ENCODE measurements around the gene REG3A. TPM values are rescaled to one million over a fixed set of nuclear protein-coding genes. Genes with fewer than 3 reads are reported as not detected.

REG3A gene
- total and polyA plus RNA-seq, 2 of the 8 experiments (the other 6 are each of a cell fraction or from before 2014, with no cell fraction given), result not detected

DNA sequence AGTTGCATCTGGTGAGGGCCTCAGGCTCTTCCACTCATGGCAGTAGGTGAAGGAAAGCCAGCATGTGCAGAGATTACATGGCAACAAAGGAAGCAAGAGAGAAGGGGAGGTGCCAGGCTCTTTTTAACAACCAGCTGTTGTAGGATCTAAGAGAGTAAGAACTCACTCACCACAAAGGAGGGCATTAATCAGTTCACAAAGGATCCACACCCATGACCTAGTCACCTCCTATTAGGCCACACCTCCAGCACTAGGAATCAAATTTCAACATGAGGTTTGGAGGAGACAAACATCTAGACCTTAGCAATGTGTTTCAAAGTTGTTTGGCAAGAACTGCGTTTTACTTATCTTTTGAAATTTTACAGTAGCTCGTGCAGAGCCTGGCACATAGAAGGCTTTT lies 20.5 kb upstream of the REG3A start (continued):
- no peak for TF ChIP-seq CBX5 (IDR thresholded peaks at IDR 0.05; ENCODE audit: low read depth, low read length)
- TF ChIP-seq BCL11A (IDR thresholded peaks at IDR 0.05; ENCODE audit: low read depth in 2 of 2, low read length in 2 of 2), result no peak
- no peak for TF ChIP-seq CHD2 (IDR thresholded peaks at IDR 0.05; ENCODE audit: low read length)

Data from H1 (cell line).